Muscle of arm (tissue), 12 donors: ENCODE results near the gene PRKN. TPM values are rescaled to one million over a fixed set of nuclear protein-coding genes. Genes with fewer than 3 reads are reported as not detected.
A peak's percentile ranks its signal among the peaks of the same experiment; 100 is the strongest.

Source experiments
- DNase-seq: peaks from one replicate; pipeline ENCODE4 v3.0.0-alpha.2; 2013
- polyA plus RNA-seq, 12 donors: library from polyadenylated mRNA; unstranded; fragments of 120-200 nt; gene quantifications; one replicate each; pipeline ENCODE4 v1.2.1, GENCODE V29; 2013; ENCODE audit not compliant: insufficient read length in 12 of 12

Gene PRKN
- polyA plus RNA-seq, 12 donors = 2.6 to 5.4 (median 3.9) TPM; not detected in 2

DNA sequence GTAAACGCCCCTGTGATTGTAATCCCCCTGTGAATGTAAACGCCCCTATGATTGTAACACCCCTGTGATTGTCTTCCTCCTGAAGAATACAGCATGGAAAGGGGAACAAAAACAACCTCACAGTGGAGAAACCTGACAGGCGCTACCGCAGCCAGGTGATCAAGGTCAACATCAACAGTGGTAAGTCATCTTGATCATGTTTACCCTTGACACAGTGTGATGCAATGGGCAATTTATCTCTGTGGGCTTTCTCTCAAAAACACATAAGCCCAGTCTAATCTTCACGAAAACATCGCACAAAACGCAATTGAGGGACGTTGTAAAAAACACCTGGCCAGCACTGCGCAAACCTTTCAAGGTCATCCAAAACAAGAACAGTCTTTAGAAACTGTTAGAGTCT is 277.2 kb downstream of the PRKN start:
- DNase-seq = no peak

DNA sequence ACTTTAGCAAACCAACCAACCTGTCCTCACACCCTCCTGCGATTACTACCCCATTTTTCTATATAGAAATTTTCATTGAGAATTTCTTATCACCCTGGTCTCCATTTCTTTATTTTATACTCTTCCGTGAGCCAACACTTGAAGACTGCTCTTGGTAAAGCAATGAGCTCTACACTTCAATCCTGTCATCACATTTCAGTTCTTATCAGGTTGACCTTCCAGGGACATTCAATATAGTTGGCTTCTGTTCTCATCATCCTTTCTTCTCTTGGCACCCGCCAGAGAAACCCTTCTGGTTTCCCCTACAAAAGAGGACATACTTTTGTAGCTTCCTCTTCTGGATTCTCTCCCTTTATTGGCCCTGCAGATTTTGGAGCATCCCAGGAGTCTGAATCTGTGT is 279.3 kb downstream of the PRKN start:
- DNase-seq = no peak

DNA sequence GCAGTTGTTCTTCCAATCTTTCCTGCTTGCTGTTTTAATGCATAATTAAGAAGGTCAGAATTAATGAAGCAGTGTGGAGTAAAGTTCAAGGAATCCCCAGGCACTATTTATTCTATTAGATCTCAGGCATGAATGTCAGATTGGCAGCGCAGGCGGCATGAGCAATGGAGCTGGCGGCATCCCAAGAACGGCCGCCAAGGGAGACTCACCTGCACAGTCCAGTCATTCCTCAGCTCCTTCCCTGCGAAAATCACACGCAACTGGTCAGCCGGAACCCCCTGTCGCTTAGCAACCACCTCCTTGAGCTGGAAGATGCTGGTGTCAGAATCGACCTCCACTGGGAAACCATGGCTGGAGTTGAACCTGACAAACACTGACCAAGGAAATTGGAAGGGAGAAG is 284.5 kb downstream of the PRKN start:
- no peak for DNase-seq

DNA sequence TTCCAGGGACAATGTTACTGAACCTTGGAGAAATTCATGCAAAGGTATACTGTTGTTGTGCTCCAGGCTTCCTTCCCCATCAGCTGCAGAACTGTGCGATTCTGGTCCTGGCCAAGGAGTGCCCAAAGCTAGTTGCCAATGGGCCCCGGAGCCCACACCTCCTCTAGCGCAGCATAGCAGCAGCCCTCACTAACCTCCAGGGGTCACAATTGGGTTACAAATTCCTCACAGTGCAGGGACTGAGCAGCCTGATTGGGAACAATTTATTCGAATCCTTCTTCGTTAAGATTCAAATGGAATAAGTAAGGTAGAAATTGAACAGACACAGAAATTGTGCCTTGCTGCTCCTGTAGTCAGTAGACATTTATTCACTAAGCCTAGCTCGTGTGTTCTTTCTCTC is 284.9 kb downstream of the PRKN start:
- DNase-seq = no peak

DNA sequence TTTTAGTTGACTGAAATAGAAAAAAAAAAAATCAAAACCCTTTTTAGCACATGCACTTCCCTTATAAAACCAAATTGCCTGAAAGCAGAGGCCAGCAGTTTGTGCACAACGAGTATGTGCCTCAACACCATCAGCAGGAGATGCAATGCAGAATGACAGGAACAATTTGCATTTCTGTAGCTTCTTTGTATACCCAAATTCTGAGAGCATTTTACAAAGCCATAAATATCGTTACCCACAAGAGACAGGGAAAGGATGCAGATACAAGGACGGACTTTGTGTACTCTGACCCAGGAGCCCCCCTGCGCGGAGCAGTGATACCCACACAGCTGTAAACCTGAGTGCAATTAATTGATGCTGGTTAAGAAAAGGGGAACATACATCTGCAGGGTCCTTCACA is 285.6 kb downstream of the PRKN start:
- DNase-seq = no peak

DNA sequence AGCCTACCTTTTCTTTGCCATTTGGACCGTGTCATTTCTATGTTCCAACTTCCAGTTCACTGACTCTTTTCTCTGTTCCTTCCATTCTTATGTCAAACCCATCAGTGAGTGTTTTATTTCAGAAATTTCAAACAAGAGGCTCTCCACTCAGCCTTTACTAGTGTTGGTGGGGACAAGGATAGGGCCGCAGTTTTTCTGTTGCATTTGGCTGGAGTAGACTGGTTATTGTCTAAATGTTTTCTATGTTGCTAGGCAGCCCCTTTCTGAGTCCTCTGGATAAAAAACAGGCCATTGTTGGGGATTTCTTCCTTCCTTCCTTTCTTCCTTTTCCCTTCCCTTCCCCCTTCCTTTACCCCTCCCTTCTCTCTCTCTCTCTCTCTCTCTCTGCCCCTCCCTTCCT is 288.6 kb downstream of the PRKN start:
- no peak for DNase-seq

DNA sequence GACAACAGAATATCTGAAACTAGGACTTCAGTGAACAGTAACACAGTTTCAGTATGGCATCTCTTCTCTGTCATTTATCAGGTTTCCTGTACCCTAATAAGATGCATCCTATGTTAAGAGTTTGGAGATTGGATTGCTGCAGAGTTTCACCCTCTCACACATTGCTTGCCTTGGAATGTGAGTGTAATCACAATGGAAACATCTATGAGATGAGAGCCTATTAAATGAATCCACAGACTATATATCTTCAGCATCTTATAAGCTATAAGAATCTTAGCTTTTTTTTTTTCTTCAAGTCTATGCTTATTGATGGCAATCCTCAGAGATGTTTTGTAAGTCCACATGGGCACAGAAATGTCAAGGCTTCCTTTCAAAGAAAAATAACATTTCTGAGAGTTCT is 292.5 kb downstream of the PRKN start:
- no peak for DNase-seq

DNA sequence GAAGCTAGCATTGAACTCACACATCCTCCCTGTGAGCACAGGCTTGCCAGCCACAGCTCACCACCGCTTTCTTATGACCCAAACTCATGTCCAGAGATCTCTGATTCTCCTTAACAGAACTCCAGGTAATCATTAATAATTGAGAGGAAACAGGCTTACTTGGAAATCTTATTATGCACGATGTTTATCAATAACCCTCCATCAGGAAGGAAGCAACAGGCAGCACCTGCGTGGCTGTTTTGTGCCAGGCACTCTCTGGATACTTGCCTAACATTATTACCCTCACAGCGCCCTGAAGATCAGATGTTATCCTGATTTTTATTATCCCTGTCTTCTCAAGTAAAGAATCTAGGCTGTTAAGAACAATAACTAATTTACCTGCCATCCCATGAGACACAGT is 306.6 kb downstream of the PRKN start:
- no peak for DNase-seq

DNA sequence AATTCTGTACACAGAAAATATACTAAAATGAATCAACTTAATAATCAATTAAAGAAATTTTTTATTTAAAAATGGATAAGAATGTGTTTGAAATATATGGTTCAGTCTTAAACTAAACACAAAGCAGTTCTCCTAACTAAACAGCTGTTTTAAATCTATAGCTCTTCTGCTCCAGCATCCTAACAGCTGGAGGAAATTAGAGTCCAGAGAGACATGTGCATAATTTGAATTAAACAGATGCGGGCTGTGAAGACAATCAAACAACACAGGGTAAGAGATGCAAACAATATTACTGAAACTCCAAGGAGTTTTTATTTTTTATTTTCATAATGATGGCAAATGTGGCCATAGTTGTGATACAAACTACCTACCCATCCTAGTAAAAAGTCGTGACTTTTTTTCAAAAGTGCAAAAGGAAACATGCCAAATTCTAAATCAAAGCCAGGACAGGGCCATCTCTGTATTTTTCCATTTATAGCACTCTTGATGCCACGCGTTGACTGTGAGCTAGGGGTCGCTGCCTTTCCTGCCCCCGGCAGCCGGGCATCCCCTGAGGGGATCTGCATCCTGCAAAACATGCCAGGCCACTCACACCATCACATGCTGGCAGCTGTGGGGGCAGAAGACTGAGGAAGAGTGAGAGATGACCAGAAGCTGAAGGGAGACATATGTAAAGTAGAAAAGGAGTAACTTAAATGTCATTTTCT is 310.6 kb downstream of the PRKN start:
- DNase-seq = peak; percentile 57

DNA sequence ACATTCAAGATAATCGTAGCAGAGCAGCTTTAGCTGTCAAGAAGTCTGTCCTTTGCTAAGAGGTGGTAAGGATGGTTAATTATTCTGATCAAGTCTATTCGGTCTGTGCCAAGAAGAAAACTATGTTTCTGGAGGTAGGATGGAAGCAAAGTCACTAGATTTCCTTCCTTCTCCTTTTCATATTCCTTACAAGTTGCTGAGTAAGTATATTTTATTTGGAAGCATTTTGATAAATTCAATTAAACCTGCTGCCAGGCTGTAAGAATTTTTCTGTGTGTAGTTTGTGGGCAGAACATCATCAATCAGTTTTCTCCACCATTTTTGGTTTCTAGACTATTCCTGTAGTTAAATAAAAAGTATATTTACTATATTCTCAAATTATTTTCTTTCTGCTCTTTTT is 311.3 kb downstream of the PRKN start:
- no peak for DNase-seq

DNA sequence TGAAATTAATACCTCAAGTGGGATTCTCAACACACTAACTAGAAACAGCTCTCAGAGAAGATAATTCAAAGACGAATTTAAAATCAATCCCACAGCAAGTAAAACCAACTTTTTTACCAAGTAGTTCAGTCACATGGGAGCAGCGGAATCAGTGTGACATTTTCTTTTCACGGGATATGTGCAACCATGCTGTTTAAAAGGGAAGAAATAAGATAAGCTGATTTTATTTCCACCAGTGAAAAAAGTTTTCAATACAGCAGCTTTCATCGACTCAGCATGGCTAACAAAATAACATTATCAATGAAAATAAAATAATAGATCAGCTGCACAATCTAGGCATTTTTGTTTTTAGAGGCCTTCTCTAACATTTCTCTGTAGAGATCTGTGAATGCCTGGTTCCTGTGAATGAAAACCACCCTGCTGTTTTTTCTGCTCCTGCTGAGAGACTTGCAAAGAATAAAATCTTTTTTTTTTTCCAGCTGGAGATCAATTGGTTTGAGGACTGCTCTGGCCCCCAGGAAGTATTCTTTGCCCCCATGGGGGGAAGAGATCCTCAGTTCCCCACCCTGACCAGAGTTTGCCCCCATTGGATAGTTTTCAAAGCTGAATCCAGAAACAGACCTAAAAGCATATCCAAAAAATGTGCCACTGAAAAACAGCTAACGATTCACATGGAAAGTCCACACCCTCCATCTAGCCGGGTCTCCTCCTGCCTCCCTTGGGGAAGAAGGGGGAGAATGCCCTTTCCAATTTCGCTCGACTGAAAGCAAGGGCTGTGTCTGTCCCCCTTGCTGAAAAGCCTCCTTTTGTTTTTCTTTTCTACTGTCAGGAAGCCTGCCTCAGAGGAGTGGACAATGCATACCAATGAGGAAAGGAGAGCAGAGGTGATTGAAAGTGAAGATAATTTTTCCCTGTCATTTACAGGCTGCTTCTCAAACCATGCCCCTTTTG is 317.6 kb downstream of the PRKN start:
- DNase-seq = no peak

DNA sequence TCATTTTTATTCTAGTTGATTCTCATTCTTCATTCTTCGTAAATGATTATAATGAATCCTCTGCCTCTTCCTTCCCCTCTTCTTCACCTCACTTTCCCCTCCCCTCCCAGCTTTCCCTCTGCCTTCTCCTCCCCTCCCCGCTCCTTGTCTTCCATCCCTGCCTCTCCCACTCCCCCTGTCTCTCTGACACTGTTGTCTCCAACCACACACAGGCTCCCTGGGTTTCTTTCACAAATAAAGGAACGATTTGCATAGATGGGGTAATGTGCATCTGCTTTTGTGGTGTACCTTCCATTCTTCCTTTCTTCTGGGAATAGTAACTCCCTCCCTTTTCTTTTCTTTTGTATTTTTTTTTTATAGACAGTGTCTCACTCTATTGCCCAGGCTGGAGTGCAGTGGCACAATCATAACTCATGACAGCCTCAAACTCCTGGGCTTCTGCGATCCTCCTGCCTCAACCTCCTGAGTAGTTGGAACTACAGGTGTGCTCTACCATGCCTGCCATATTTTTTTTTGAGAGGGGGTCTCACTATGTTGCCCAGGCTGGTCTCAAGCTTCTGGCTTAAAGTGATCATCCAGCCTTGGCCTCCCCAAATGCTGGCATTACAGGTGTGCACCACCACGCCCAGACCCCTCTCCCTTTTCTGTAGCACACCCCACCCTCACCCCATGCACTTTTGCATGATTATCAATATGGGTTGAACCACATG is 318.6 kb downstream of the PRKN start:
- no peak for DNase-seq

DNA sequence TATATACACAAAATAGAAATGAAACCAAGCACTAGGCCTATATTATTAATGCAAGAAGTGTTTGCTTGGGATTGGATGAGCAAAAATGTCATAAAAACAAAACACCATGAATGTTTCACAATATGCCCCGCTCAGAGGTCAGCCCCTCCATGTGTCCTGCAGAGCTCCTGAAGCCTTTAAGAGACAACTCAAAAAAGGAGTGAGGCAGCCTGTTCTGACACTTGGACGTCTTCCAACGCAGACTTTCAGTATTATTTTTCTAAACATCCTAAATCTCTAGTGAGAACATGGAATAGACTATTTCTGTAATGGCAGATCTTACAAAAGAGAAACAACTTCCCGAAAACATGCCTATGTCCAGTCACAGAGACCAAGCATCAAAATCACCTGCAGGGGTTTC is 322.6 kb downstream of the PRKN start:
- DNase-seq = no peak

DNA sequence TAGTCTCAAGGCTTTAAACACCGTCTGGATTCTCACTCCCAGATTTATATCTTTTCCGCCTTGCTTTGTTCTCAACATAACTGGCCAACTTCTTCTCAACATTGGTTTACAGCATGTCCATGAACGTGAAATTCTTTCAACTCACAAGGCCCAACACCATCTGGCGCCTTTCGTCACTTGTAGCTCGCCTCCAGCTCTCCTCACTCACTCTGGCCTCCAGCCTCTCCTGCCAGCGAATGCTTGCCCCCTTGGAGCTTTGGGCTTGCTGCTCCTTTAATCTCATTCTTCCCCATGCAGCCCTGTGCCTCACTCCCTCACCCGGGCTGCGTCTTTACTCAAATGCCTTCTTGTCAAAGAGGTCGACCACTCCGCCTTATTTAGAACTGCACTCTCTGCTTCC is 324.5 kb downstream of the PRKN start:
- no peak for DNase-seq

DNA sequence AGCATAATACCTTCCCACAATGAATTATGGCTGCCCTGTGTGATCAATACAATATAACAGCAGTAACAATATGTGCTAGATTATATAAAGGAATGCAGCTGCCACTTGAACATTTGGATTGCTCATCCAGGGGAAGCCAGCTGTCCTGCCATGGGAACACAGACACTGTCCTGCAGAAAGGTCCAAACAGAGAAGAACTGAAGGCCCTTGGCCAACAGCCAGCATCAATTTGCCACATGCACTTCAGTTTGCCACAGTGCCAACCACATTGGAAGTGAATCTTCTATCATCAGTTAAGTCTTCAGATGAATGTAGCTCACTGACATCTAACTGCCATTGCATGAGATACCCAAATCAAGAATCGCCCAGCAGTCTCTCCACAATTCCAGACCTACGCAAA is 332.4 kb downstream of the PRKN start:
- DNase-seq = no peak

DNA sequence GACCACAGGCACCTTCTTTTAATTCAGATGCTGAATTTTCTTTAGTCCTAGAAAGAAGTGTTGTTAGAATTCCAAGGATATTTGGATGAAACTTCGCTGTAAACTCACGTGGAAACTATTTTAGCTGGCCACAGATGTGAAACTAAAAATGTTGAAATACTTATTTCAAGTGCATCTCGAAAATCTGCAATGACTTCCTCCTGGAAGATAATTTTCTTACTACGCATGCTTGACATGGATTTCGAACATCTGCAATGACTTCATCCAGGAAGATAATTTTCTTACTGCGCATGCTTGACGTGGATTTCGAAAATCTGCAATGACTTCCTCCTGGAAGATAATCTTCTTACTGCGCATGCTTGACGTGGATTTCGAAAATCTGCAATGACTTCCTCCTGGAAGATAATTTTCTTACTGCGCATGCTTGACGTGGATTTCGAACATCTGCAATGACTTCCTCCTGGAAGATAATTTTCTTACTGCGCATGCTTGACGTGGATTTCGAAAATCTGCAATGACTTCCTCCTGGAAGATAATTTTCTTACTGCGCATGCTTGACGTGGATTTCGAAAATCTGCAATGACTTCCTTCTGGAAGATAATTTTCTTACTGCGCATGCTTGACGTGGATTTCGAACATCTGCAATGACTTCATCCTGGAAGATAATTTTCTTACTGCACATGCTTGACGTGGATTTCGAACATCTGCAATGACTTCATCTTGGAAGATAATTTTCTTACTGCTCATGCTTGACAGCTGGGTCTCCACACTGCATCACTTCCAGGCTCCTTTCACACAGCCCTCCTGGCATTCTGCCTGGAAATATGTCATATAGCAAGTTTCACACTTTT is 336.4 kb downstream of the PRKN start:
- DNase-seq = peak; percentile 93

DNA sequence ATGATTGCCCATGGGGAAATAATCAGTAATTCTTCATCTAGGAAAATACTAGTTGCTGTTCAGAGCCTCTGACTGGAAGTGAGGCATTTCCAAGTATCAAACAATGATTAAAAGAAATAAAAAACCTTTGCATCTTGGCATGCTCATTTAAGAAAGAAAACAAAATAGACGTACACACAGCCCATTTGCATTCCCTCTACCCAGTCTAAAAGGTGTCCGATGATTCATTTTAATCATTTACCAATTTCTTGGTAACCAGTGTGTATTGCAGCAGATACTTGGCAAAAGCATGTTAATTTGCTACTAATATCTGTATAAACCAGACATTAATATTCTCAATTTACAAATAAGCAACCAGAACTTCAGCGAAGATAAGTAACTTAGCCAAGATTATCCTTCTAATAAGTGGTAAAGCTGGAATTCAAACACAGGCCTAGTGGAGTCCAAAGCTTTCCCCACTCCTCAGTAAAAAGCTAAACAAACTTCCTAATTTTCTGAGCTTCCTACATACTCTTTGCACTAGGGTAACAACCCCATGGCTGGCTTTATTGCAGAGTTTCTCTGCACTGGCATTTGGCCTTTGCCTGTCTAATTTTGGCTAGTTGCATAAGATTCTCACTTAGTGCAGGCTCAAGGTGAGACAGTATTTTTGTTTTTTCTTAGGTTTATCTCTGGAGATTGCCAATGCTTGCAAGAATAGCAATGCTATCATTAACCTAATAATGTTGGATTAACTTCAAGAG is 338.1 kb downstream of the PRKN start:
- DNase-seq = no peak

DNA sequence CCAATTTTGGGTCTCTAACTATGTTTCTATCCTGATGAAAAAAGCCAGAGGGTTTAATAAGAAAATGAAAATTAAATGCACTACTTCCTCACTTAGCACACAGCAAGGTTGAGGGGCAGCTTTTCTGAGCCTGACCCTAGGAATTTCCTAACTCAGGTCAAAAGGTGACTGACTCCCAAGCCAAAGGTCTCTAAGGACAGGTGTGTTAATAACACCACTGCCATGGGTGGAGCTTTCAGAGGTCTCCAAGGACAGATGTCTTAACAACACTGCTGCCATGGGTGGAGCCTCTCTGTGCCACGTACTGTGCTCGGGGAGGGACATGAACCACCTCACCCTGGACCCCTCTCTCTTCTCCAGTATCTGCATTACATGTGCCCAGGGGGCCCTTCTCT is 339.2 kb downstream of the PRKN start:
- no peak for DNase-seq

DNA sequence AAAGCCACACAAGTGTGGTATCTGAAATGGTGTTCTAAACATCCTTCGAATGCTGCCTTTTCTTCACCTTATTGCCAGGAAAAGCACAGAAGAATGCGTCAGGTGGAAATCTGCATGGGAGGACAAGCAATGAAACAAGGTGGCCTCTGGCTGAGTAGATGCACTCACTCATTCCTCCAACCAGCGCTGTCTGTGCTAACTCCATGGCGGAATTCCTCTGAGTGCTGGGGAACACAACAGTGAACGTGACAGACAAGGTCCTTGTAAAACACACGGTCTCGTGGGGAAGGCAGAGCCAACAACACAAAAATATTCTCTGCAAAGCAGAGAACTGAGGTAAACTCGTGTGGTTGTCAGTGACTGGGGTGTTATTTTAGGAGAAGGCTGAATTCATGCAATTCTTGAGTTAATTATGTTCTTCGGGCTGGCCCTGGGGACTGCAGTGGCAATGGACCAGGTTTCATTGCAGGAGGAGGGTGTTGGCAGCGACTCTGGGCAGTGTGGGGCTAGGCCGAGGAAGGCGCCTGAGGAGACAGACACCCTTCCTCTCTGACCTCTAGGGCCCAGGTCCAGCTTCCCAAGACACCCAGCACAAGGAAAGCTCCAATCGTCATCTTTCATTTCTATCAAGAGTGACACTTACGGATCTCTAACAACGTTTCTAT is 339.7 kb downstream of the PRKN start:
- DNase-seq = no peak

DNA sequence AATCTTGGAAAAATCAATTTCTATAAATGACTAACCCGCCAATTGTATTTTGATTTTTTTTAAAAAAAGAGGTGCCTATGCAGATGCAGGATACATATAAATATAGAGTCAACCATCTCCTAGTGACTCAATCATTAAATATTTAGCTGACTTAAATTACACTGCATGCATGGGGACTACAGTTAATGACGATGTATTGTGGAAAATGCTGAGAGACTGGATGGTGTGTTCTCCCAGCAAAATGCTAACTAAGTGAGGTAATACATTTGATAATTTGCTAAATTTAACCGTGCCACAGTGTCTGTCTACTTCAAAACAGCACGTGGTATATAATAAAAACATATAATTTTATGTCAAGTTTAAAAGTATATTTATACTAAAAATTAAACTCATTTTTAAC is 341.6 kb downstream of the PRKN start:
- DNase-seq = no peak
